Stimulated activated CD4-positive, alpha-beta T cell treated with anti-CD3 and anti-CD28 coated beads, Interleukin-4, amount 100 ng/mL, for 4 hours (primary cell): ENCODE data around the gene ARHGEF9.
"Not testable (repeated sequence)": the region's sequence is repeated elsewhere in the genome, so short reads cannot be mapped to it uniquely, and the experiment has no call there.

ENCODE experiments used
- DNase-seq, 2 experiments: peaks; one replicate each; pipeline ENCODE4 v3.0.0-alpha.2; 2020

The ARHGEF9 gene

GRCh38 chrX:63657821-63658220 is 127.2 kb downstream of the ARHGEF9 start:
- no peak for DNase-seq

DNA sequence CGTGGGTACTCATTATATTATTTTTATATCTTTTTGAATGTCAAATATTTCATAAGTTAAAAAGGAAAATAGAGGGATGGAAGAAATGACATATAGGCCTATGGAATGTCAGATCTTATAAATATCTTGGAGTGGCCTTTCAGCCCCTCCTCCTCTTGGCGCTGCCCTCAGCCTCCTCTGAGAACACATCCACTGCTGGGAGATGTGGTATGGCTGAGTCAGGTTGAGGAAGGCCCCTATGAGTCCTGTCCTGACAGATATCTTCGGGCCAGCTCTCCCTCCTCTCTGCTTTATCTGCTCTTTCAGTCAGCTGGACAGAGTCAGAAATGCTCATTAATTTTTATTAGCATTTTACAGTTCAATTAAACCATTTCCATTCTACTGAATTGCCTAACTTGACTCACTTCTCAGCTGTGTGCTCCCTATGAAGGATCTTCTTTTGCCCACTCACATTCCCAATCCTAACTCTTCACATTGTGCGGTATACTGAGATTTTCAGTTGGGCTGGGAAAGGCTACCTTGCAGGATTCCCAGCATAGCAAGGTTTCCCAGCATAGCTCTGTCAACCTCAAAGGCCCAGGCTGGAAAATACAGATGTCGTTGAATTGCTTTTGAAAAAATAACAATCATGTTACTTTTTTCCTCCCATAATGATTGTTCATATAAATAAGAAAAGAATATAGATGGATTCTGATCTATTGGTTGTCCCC is 128.0 kb downstream of the ARHGEF9 start:
- no peak for DNase-seq

GRCh38 chrX:63652086-63652765 is 132.8 kb downstream of the ARHGEF9 start:
- DNase-seq, result no peak

DNA sequence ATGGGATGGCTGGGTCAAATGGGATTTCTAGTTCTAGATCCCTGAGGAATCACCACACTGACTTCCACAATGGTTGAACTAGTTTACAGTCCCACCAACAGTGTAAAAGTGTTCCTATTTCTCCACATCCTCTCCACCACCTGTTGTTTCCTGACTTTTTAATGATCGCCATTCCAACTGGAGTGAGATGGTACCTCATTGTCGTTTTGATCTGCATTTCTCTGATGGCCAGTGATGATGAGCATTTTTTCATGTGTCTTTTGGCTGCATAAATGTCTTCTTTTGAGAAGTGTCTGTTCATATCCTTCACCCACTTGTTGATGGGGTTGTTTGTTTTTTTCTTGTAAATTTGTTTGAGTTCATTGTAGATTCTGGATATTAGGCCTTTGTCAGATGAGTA is 139.3 kb downstream of the ARHGEF9 start:
- DNase-seq, result not testable (repeated sequence)

GRCh38 chrX:63635750-63636149 is 149.3 kb downstream of the ARHGEF9 start:
- DNase-seq, result no peak

GRCh38 chrX:63613531-63614028 is 171.4 kb downstream of the ARHGEF9 start:
- no peak for DNase-seq

DNA sequence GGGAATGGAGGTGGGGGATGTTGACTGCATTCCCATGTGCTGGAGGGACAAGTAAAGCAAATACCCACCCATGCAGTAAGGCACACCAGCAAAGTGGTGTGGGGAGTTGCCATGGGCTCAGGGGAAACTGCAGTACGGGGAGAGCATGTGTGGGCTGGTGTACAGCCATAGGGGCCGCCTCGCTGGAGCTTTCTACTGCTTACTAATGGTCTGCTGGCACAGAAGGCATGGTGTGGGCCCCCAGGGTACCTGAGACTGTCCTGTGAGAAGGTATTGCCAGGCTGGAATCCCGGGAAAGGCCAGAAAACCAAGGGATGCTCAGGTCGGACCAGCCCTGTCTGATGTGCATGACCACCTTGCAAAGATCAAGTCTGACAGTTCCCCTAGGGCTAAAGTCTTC is 199.1 kb downstream of the ARHGEF9 start:
- no peak for DNase-seq
